GM18868 (cell line): Measurements from ENCODE around the gene FAHD2A.
"Not testable (repeated sequence)": the region's sequence is repeated elsewhere in the genome, so short reads cannot be mapped to it uniquely, and the experiment has no call there.

Source experiments
- ATAC-seq: cut with Tn5 transposase; IDR thresholded peaks from one replicate; pipeline ENCODE4 v1.9.1; 2021; ENCODE audit warnings: mild to moderate bottlenecking, moderate library complexity; ENCODE audit not compliant: unreplicated experiment

FAHD2A gene

GRCh38 chr2:95402370-95403203 lies at the start of gene FAHD2A:
Gene FAHD2A, plus strand, starts transcription at chr2:95402708. Its CDS starts 2,851 bp downstream, at chr2:95405559.
- peak; percentile 91 for ATAC-seq

GRCh38 chr2:95353055-95353575 lies 49.4 kb upstream of the FAHD2A start:
- no peak for ATAC-seq

GRCh38 chr2:95353613-95354468 lies 48.7 kb upstream of the FAHD2A start:
- no peak for ATAC-seq

- no peak for ATAC-seq
Measured at GRCh38 chr2:95354469-95354901, 48.0 kb upstream of the FAHD2A start.

GRCh38 chr2:95354925-95355324 lies 47.6 kb upstream of the FAHD2A start:
- ATAC-seq: no peak

- ATAC-seq: not testable (repeated sequence)
Measured at GRCh38 chr2:95355486-95355885, 47.0 kb upstream of the FAHD2A start.

GRCh38 chr2:95356821-95357700 lies 45.4 kb upstream of the FAHD2A start:
- no peak for ATAC-seq

GRCh38 chr2:95357717-95358280 lies 44.7 kb upstream of the FAHD2A start:
- no peak for ATAC-seq

GRCh38 chr2:95359031-95359430 lies 43.5 kb upstream of the FAHD2A start:
- no peak for ATAC-seq

- no peak for ATAC-seq
Measured at GRCh38 chr2:95359501-95359930, 43.0 kb upstream of the FAHD2A start.

- ATAC-seq: no peak
Measured at GRCh38 chr2:95361216-95361980, 41.1 kb upstream of the FAHD2A start.

- ATAC-seq: no peak
Measured at GRCh38 chr2:95362486-95362885, 40.0 kb upstream of the FAHD2A start.

- ATAC-seq: no peak
Measured at GRCh38 chr2:95366514-95366913, 36.0 kb upstream of the FAHD2A start.

GRCh38 chr2:95372216-95372829 lies 30.2 kb upstream of the FAHD2A start:
- ATAC-seq: no peak

- ATAC-seq: no peak
Measured at GRCh38 chr2:95372845-95373244, 29.7 kb upstream of the FAHD2A start.

GRCh38 chr2:95374029-95374428 lies 28.5 kb upstream of the FAHD2A start:
- no peak for ATAC-seq

- ATAC-seq: no peak
Measured at GRCh38 chr2:95374451-95374920, 28.0 kb upstream of the FAHD2A start.

GRCh38 chr2:95374921-95375471 lies 27.5 kb upstream of the FAHD2A start:
- no peak for ATAC-seq
